ENCODE results near the gene VRTN.
"Not testable (repeated sequence)": the region's sequence is repeated elsewhere in the genome, so short reads cannot be mapped to it uniquely, and the experiment has no call there.

The VRTN gene

GRCh38 chr14:74348241-74348734 is at the start of gene VRTN:
Gene VRTN (plus strand): TSS chr14:74348471. CDS start chr14:74356784, 8,313 bp downstream.
- no peak for DNase-seq (ENCODE audit: low spot score)

GRCh38 chr14:74299061-74299545 is 49.2 kb upstream of the VRTN start:
- DNase-seq (ENCODE audit: low spot score) = no peak

- DNase-seq (ENCODE audit: low spot score) = peak; percentile 18
Observed at GRCh38 chr14:74301594-74302151, 46.6 kb upstream of the VRTN start.

- peak; percentile 88 for DNase-seq (ENCODE audit: low spot score)
Observed at GRCh38 chr14:74302152-74302628, 46.1 kb upstream of the VRTN start.

- peak; percentile 96 for DNase-seq (ENCODE audit: low spot score)
Observed at GRCh38 chr14:74302634-74303569, 45.4 kb upstream of the VRTN start, which contains the start of gene ABCD4. Gene ABCD4 (minus strand): TSS chr14:74302934. CDS start chr14:74302912, 22 bp downstream.

GRCh38 chr14:74308695-74309094 is 39.6 kb upstream of the VRTN start:
- no peak for DNase-seq (ENCODE audit: low spot score)

- no peak for DNase-seq (ENCODE audit: low spot score)
Observed at GRCh38 chr14:74309125-74310022, 38.9 kb upstream of the VRTN start.

- DNase-seq (ENCODE audit: low spot score) = no peak
Observed at GRCh38 chr14:74312161-74312560, 36.1 kb upstream of the VRTN start.

- no peak for DNase-seq (ENCODE audit: low spot score)
Observed at GRCh38 chr14:74313601-74314000, 34.7 kb upstream of the VRTN start.

GRCh38 chr14:74314576-74314975 is 33.7 kb upstream of the VRTN start:
- no peak for DNase-seq (ENCODE audit: low spot score)

GRCh38 chr14:74324931-74325361 is 23.3 kb upstream of the VRTN start:
- DNase-seq (ENCODE audit: low spot score) = peak; percentile 48

- no peak for DNase-seq (ENCODE audit: low spot score)
Observed at GRCh38 chr14:74325446-74325845, 22.8 kb upstream of the VRTN start.

GRCh38 chr14:74326369-74327152 is 21.7 kb upstream of the VRTN start:
- DNase-seq (ENCODE audit: low spot score) = no peak

- not testable (repeated sequence) for DNase-seq (ENCODE audit: low spot score)
Observed at GRCh38 chr14:74329950-74330552, 18.2 kb upstream of the VRTN start.

- DNase-seq (ENCODE audit: low spot score) = no peak
Observed at GRCh38 chr14:74333909-74334308, 14.4 kb upstream of the VRTN start.

- DNase-seq (ENCODE audit: low spot score) = no peak
Observed at GRCh38 chr14:74346341-74346740, 1.9 kb upstream of the VRTN start.

- no peak for DNase-seq (ENCODE audit: low spot score)
Observed at GRCh38 chr14:74347097-74347794, 1.0 kb upstream of the VRTN start.

- no peak for DNase-seq (ENCODE audit: low spot score)
Observed at GRCh38 chr14:74347795-74348100, 523 bp upstream of the VRTN start.

GRCh38 chr14:74348735-74349463 is 628 bp downstream of the VRTN start:
- DNase-seq (ENCODE audit: low spot score) = no peak

All from RKO (cell line).